Measurements from ENCODE around the gene TOE1.

The TOE1 gene

DNA sequence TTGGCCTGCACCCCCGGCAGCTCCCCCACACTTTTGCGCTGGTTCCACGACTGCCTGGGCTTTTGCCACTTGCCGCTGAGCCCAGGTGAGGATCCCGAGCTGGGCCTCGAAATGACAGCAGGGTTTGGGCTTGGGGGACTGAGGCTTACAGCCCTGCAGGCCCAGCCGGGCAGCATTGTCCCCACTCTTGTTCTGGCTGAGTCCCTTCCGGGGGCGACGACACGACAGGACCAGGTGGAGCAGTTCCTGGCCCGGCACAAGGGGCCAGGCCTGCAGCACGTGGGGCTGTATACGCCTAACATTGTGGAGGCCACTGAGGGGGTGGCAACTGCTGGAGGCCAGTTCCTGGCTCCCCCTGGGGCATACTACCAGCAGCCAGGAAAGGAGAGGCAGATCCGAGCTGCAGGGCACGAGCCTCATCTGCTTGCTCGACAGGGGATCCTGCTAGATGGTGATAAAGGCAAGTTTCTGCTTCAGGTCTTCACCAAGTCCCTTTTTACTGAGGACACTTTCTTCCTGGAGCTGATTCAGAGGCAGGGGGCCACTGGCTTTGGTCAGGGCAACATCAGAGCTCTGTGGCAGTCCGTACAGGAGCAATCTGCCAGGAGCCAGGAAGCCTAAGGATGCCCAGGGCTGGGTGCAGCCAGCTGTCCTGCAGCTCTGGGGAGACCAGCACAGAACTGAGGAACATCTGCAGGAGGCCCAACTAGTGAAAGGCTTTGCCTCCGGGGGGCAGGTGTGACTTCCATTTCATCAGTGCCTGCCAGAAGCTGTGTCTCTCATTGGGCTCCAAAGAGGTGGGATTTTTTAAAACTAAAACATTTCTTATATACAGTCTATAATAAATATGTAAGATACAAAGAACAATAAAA, 12.1 kb upstream of the TOE1 start:
- DNase-seq: peak; percentile 46

GRCh38 chr1:45328680-45329079, 11.3 kb upstream of the TOE1 start:
- DNase-seq: no peak

GRCh38 chr1:45329445-45329844, 10.5 kb upstream of the TOE1 start:
- DNase-seq: no peak

DNA sequence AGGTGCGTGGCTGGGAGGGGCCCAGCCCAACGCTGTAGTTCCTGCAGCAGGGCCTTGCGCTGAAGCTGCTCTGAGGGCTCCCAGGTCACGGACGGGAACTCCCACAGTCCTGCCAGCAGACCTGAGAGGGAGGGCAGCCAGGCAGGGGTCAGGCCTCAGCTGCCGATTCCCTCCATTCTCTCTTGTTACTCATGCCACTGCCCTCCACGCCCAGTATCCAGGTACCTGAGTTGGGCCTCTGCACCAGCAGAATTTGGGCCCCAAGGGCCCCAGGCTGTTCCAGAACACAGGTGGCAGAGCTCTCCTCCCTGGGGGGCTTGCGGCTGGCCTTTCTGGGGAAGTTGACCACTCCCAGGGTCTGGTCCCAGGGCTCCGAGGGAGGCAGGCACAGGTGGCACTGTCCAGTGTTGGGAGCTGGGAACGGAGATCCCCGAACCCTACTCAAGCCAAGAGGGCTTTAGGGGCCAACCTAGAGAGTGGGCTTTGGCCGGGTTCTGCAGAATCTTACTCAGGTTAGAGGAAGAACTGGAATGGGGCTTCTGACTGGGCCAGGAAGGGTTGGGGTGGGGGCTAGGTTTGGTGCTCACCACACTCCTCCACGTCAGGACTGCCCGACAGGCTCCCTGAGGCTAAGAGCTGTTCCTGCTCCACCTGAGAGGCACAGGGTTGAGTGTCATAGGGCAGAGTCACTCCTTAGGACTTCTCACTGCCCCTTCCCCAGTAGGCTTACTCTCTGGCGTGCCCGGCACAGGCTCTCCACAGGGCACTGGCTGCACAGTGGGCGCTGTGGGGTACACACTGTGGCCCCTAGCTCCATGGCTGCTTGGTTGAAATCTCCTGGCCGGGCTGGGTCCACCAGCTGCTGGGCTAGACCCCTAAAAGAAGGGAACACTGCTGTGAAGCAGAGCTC, 8.3 kb upstream of the TOE1 start:
- DNase-seq: no peak

DNA sequence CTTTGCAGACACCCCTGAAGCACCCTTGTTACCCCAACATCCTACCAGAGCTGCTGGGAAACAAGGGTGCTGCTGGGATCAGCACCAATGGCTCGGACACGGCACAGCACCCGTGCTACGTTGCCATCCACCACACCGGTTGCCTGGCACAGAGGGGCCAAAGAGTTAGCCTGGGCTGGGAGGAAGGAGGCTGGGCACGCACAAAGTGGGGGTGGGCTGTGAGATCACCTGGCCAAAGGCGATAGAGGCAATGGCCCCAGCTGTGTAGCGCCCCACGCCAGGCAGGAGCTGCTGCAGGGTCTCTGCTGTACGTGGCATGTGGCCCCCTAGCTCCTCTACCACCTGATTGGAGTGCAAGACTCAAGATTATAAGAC, 7.6 kb upstream of the TOE1 start:
- no peak for DNase-seq

DNA sequence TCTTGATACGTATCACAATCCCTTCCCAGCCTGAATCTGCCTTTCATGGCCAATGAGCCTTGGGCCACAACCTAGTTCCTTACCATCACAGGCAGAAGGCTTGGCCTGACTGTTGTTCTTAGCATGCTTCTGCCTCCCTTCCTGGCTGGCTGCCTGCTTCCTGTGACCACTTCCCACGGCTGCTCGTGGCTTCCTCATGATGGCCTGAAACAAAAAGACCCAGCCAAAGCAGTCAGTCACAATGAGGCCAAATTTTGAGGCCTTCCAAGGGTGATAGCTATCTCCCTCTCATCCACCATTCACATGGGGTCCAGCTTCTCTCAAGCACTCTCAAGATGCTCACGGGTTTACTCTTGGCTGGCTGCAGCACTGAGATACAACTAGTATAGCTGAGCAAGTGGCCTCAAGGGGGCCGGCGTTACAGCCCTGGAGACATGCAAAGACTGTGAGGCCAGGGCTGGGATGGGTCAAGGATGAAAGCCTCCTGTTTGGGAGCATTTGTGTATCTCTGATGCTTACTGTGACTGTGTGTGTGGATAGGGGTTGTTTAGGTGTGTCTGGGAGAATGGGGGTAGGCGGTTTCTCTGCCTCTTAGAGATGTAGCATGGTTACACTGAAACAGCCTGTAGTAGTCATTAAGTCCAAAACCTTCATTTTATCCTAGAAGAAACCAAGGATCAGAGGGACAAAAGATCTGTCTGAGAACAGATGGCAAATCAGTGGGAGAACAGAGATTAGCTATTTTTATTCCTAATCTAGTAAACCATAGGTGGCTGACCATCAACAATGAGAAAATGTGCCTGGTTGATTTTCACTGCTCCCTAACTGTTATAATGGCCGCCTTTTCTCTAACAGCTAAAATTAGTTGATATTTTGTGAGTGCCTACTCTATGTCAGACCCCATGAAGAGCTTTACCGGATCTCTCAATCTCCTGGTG, 5.4 kb upstream of the TOE1 start:
- no peak for DNase-seq

GRCh38 chr1:45335855-45336324, 4.1 kb upstream of the TOE1 start:
- no peak for DNase-seq

- no peak for DNase-seq
Measured at GRCh38 chr1:45337630-45338325, 2.2 kb upstream of the TOE1 start.

GRCh38 chr1:45340816-45341466, 971 bp downstream of the TOE1 start:
- no peak for DNase-seq

DNA sequence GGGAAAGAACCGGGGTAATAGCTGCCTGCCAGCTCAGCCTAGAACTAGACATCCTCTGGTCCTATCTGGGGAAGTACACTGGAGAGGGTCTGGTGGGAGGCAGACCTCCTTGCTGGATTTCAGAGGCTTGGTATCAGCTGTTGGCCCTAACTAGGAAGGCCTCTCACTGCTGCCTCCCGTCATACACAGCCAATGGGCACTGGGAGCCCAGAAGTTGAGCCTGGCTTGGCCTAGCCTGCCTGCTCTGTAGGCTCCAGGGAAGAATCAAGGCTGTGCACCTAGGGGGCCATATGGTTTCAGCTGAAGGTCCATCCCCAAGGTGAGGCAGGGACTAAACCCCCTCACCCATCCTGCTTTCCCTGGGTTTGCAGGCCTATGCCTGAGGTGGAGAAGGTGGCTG, 4.5 kb downstream of the TOE1 start:
- DNase-seq: no peak

GRCh38 chr1:45345014-45345413, 5.0 kb downstream of the TOE1 start:
- DNase-seq: no peak

- DNase-seq: no peak
Measured at GRCh38 chr1:45346473-45346872, 6.5 kb downstream of the TOE1 start.

DNA sequence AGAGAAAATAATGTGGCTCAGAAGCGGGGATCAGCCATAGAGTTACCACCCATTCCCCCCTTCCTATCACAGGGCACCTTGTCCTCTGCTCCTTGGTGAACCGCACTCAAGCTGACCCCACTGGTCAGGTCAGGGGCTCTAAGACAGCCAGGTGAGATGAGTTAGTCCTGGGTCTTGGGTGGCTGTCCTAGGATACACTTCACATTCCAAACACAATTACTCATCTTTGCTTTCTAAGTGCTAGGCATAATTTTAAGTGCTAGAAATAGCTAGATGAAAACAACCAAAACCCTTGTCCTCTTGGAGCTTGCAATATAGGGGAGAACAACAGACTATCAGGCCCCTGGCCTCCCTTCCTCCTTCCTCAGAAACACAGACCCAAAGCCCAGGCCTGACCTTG, 8.1 kb downstream of the TOE1 start:
- DNase-seq: no peak

GRCh38 chr1:45348609-45348965, 8.6 kb downstream of the TOE1 start:
- DNase-seq: no peak

GRCh38 chr1:45348966-45349677, 9.2 kb downstream of the TOE1 start:
- DNase-seq: no peak

DNA sequence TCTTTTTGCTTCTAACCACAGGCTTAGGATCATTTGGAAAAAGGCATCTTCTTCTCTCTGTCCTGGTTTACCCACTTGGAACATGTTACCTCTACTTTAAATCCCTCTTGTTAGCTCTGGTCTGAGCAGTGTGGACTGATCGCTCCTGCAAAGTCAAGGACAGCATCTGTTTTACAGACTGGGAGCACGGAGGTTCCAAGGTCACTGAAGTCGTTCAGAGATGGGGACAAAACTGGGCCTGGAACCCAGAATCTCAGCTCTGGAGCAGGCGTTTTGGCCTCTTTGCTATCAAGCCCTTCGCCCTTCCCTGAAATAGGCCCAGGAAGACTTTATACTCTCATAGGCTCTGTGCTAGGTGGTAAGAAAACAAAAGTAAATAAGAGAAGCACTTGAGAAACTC, 11.5 kb downstream of the TOE1 start:
- no peak for DNase-seq

- no peak for DNase-seq
Measured at GRCh38 chr1:45353685-45354084, 13.7 kb downstream of the TOE1 start.

DNA sequence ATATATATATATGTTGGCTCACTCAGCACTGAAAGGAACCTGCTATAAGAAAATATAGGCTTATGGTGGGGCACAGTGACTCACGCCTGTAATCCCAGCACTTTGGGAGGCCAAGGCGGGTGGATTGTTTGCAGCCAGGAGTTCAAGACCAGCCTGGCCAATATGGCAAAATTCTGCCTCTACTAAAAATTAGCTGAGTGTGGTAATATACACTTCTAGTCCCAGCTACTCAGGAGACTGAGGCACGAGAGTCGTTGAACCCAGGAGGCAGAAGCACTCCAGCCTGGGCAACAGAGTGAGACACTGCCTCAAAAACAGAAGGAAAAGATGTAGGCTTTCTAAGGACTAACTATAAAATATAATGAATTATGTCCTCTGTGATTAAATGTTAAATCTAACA, 14.9 kb downstream of the TOE1 start:
- no peak for DNase-seq

- DNase-seq: no peak
Measured at GRCh38 chr1:45355683-45356082, 15.7 kb downstream of the TOE1 start.

DNA sequence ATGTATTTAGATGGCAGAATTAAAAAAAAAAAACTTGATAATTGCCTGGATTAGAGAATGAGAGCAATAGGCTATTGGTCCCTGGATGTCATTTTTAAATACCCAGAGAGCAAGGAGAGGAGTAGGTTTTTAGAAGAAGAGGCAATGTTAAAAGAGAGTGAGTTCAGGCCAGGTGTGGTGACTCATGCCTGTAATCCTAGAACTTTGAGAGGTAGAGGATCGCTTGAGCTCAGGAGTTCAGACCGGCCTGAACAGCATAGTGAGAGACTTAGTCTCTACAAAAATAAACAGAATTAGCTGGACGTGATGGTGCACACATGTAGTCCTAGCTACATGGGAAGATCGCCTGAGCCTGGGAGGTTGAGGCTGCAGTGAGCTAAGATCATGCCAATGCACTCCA, 16.2 kb downstream of the TOE1 start:
- no peak for DNase-seq
